ENCODE results near the gene NUP54.

GRCh38 chr4:76188149-76188548 is 40.0 kb upstream of the NUP54 start:
- no peak for TF ChIP-seq CTCF (IDR thresholded peaks at IDR 0.05)
- TF ChIP-seq ETV6 (CRISPR knock-in tag; IDR thresholded peaks at IDR 0.05) = no peak
- no peak for TF ChIP-seq ZNF263 (CRISPR knock-in tag; IDR thresholded peaks at IDR 0.05; ENCODE audit: low read depth)
- TF ChIP-seq ATF1 (CRISPR knock-in tag; IDR thresholded peaks at IDR 0.05) = no peak
- TF ChIP-seq NFE2L1 (CRISPR knock-in tag; IDR thresholded peaks at IDR 0.05) = no peak

Data from WTC11 (cell line).